Subcutaneous preadipocyte (primary cell): ENCODE results near the gene KRTAP29-1. TPM values are rescaled to one million over a fixed set of nuclear protein-coding genes. Genes with fewer than 3 reads are reported as not detected.

Experiments used
- small RNA-seq: library from RNA; depleted of rRNA; stranded (forward); fragments of <200 nt; gene quantifications from one replicate; pipeline ENCODE3, GENCODE V24; 2012
- total RNA-seq: library from RNA; depleted of rRNA; stranded (reverse); fragments of >200 nt; gene quantifications from 2 replicates; pipeline ENCODE4 v1.2.3, GENCODE V29; 2012

Gene KRTAP29-1
- total RNA-seq = not detected in 2 replicates

DNA sequence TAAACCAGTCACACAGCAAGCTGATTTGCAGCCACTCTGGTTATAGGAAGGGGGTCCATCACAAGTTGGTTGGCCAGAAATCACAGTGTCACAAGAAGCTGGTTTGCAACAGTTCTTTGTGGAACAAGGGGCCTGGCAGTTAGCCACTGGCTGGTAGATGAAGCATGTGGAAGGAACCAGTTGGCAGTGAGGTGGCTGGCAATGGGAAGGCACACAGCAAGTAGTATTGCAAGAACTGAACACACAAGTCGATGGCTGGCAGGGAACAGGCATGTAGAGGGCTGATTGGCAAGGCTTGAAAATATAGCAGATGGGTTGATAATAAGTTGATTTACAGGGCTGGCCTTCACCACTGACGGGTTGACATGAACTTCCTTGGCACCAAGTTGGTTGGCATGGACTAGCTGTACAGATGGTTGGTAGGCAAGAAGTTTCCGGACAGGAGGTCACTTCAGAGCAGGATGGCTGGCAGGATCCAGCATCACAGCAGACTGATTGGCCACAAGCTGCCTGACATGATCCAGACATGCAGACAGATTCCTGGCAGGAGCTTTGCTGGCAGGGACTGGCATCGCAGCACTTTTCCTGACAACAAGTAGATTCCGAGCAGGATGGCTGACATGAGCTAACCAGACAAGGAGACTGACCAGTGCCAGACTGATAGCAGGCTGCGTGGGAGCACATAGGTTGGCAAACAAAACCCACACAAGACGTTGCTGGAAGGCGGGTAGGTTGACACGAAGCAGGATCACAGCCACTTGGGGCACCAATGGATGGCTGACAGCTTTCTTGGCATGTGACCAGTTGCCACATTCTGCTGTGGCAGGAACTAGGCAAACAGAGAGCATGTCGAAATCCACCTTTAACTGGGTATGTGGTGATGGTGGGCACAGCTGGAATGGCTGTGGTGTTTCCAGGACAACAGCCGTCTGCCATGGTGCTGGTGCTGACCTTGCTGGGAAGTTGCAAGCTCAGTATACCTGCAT, at the start of gene KRTAP29-1:
Gene KRTAP29-1 (minus strand): TSS at position 936 of the 986 bp plus-strand sequence. CDS start 0 bp downstream, at position 936.

DNA sequence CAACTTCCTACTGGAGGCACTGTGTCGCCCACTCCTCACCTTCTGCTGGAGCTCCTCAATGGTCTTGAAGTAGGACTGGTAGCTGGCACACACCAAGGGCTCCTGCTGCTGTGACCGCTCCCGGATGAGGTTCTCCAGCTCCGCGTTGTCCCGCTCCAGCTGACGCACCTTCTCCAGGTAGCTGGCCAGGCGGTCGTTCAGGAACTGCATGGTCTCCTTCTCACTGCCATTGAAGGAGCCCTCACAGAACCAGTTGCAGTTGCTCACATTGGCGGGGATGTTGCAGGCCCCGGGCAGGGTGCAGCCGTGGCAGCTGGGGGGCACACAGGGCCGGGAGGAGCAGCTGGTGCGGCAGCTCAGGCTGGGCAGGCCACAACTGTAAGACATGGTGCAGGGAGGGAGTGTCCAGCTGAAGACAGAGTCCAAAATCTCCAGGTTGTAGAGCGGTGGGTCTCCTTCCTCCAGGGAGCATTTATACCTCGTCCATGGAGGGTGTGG, 47.8 kb upstream of the KRTAP29-1 start, which contains the start of gene KRT33A:
Gene KRT33A (minus strand): TSS at position 448 of the 498 bp plus-strand sequence. CDS start 61 bp downstream, at position 387.

DNA sequence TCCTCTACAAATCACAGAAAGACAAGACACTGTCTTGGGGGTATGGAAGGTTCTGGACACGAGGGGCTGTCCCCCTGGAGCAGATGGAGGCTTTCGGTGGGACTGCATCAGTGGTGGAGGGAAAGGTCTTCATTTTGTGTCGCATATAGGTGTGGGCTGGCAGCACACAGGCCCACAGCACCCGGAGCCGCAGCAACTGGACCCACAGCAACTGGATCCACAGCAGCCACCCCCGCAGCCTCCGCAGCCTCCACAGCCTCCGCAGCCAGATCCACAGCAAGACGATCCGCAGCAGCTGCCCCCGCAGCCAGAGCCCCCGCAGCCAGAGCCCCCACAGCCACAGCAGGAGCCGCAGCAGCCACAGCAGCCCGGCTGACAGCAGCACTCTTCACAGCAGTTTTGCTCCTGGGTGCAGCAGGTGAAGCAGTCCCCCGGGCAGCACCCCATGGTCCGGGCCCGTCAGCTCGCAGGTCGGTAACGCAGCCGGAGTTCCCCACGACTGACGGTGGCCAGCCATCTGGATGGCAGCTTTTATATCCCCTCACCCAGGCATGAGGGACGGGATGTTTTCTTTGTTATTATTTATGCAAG, 12.6 kb upstream of the KRTAP29-1 start, which contains the start of gene KRTAP17-1:
Gene KRTAP17-1 (minus strand): TSS at position 507 of the 591 bp plus-strand sequence. CDS start 60 bp downstream, at position 447.

DNA sequence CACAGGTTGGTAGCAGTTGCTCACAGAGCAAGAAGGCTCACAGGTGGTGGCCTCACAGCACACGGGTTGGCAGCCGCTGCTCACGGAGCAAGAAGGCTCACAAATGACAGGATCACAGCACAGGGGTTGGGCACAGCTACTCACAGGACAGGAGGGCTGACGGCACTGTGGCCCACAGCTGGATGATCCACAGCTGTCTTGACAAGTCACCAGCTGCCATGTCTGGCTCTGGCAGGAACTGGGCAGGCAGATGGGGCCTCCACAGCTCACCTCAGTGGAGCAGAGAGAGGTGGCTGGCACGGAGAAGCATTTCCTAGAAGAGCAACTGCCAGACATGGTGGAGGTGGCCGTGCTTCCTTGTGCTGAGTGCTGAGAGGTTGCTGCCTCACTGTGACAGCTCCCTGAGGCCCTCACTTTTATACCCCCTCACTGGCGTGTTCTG, 6.3 kb upstream of the KRTAP29-1 start, which contains the start of gene KRTAP16-1:
Gene KRTAP16-1 (minus strand): TSS at position 392 of the 442 bp plus-strand sequence. CDS start 56 bp downstream, at position 336.

GRCh38 chr17:41275648-41276190, 26.9 kb downstream of the KRTAP29-1 start, which contains the start of gene KRTAP9-7:
Gene KRTAP9-7 (plus strand): TSS chr17:41275698. CDS start chr17:41275698, 0 bp downstream.

GRCh38 chr17:41265078-41265477, 37.6 kb downstream of the KRTAP29-1 start, which contains the start of gene KRTAP9-6:
Gene KRTAP9-6 (plus strand): TSS chr17:41265378. CDS start chr17:41265378, 0 bp downstream.

GRCh38 chr17:41255381-41256290, 47.0 kb downstream of the KRTAP29-1 start, which contains the start of gene KRTAP9-9:
Gene KRTAP9-9 (plus strand): TSS chr17:41255384.

Small RNAs within 50 kb of the gene (small RNA-seq; reads per million reads assigned to genes)
- not detected for gene KRTAP9-10P

Other genes starting within 250 kb of the KRTAP29-1 start
- gene KRTAP2-2, start 247.6 kb downstream of the KRTAP29-1 start, total RNA-seq = not detected in 2 replicates
- gene KRTAP2-3, start 242.7 kb downstream of the KRTAP29-1 start, total RNA-seq = not detected in 2 replicates
- gene KRTAP2-4, start 237.0 kb downstream of the KRTAP29-1 start, total RNA-seq = not detected in 2 replicates
- not detected in 2 replicates for gene KRTAP4-7, start 218.7 kb downstream of the KRTAP29-1 start, total RNA-seq
- gene KRTAP4-8, start 204.7 kb downstream of the KRTAP29-1 start, total RNA-seq = not detected in 2 replicates
- not detected in 2 replicates for gene KRTAP4-16, start 200.6 kb downstream of the KRTAP29-1 start, total RNA-seq
- not detected in 2 replicates for gene KRTAP4-9, start 197.5 kb downstream of the KRTAP29-1 start, total RNA-seq
- gene KRTAP4-11, start 184.5 kb downstream of the KRTAP29-1 start, total RNA-seq = not detected in 2 replicates
- not detected in 2 replicates for gene KRTAP4-12, start 178.7 kb downstream of the KRTAP29-1 start, total RNA-seq
- not detected in 2 replicates for gene KRTAP4-6, start 162.3 kb downstream of the KRTAP29-1 start, total RNA-seq
- gene KRTAP4-5, start 153.0 kb downstream of the KRTAP29-1 start, total RNA-seq = not detected in 2 replicates
- gene KRTAP4-4, start 142.1 kb downstream of the KRTAP29-1 start, total RNA-seq = not detected in 2 replicates
- gene KRTAP4-3, start 134.6 kb downstream of the KRTAP29-1 start, total RNA-seq = not detected in 2 replicates
- gene KRTAP4-2, start 124.6 kb downstream of the KRTAP29-1 start, total RNA-seq = not detected in 2 replicates
- gene KRTAP4-1, start 117.9 kb downstream of the KRTAP29-1 start, total RNA-seq = not detected in 2 replicates
- not detected in 2 replicates for gene KRTAP9-1, start 113.0 kb downstream of the KRTAP29-1 start, total RNA-seq
- gene KRTAP9-2, start 76.2 kb downstream of the KRTAP29-1 start, total RNA-seq = not detected in 2 replicates
- not detected in 2 replicates for gene KRTAP9-3, start 70.4 kb downstream of the KRTAP29-1 start, total RNA-seq
- not detected in 2 replicates for gene KRTAP9-8, start 64.9 kb downstream of the KRTAP29-1 start, total RNA-seq
- gene KRTAP9-4, start 53.2 kb downstream of the KRTAP29-1 start, total RNA-seq = not detected in 2 replicates
- not detected in 2 replicates for gene KRTAP9-9, start 47.5 kb downstream of the KRTAP29-1 start, total RNA-seq
- not detected in 2 replicates for gene KRTAP9-6, start 37.5 kb downstream of the KRTAP29-1 start, total RNA-seq
- not detected in 2 replicates for gene KRTAP9-7, start 27.2 kb downstream of the KRTAP29-1 start, total RNA-seq
- not detected in 2 replicates for gene KRTAP16-1, start 6.5 kb upstream of the KRTAP29-1 start, total RNA-seq
- not detected in 2 replicates for gene KRTAP17-1, start 12.9 kb upstream of the KRTAP29-1 start, total RNA-seq
- gene KRT33A, start 48.0 kb upstream of the KRTAP29-1 start, total RNA-seq = not detected in 2 replicates
- gene KRT33B, start 67.0 kb upstream of the KRTAP29-1 start, total RNA-seq = not detected in 2 replicates
- 0.37 and 0.59 TPM in 2 replicates for gene KRT34, start 79.5 kb upstream of the KRTAP29-1 start, total RNA-seq
- gene KRT31, start 94.8 kb upstream of the KRTAP29-1 start, total RNA-seq = not detected in 2 replicates
- gene KRT37, start 121.7 kb upstream of the KRTAP29-1 start, total RNA-seq = not detected in 2 replicates
- gene KRT38, start 138.1 kb upstream of the KRTAP29-1 start, total RNA-seq = not detected in 2 replicates
- gene KRT32, start 164.5 kb upstream of the KRTAP29-1 start, total RNA-seq = not detected in 2 replicates
- not detected in 2 replicates for gene KRT35, start 178.3 kb upstream of the KRTAP29-1 start, total RNA-seq
- gene KRT36, start 187.1 kb upstream of the KRTAP29-1 start, total RNA-seq = not detected in 2 replicates
- gene KRT13, start 202.8 kb upstream of the KRTAP29-1 start, total RNA-seq = not detected in 2 replicates
- 0.78 TPM in 1 of 2 replicates, not detected in the other for gene KRT15, start 216.0 kb upstream of the KRTAP29-1 start, total RNA-seq
- 3.7 and 12.5 TPM in 2 replicates for gene KRT19, start 225.5 kb upstream of the KRTAP29-1 start, total RNA-seq